ENCODE measurements around the gene KRTAP29-1.

GRCh38 chr17:41343029-41343428 is 40.4 kb upstream of the KRTAP29-1 start:
- TF ChIP-seq CTCF (IDR thresholded peaks at IDR 0.05; ENCODE audit: low read depth, low read length, poor library complexity, severe bottlenecking) (no peak), EZH2phosphoT487 (IDR thresholded peaks at IDR 0.05; ENCODE audit: borderline replicate concordance, low read length) (no peak)

All from DOHH2 (cell line).